ENCODE data around the gene ZFYVE9. TPM values are rescaled to one million over a fixed set of nuclear protein-coding genes. Genes with fewer than 3 reads are reported as not detected.

The ZFYVE9 gene
- total and polyA plus RNA-seq, 2 of the 13 experiments (the other 11 are each of a cell fraction or from before 2014, with no cell fraction given): 9.2 to 19.8 TPM

DNA sequence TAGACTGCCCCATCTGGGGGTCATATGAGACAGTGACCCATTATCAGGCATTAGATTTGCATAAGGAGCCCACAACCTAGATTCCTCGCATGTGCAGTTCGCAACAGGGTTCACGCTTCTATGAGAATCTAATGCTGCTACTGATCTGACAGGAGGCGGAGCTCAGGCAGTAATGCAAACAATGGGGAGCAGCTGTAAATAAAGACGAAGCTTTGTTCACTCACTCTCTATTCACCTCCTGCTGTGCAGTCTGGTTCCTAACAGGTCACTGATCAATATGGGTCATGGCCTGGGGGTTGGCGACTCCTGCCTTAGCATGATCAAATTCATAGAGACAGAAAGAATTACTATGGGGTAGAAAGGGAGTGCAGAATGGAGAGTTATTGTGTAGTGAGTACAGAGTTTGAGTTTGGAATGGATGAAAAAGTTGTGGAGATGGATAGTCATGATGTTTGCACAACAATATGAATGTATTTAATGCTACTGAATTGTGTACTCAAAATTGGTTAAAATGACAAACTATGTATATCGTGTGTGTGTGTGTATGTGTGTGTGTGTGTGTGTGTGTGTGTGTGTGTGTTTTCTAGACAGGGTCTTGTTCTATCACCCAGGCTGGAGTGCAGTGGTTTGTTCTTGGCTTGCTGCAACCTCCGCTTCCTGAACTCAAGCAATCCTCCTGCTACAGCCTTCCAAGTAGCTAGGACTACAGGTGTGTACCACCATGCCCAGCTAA is 43.6 kb upstream of the ZFYVE9 start (continued):
- TF ChIP-seq ZFAT (CRISPR knock-in tag; conservative IDR thresholded peaks at IDR 0.05) (no peak), KLF15 (CRISPR knock-in tag; IDR thresholded peaks at IDR 0.05; ENCODE audit: borderline replicate concordance) (no peak), EZH2 (conservative IDR thresholded peaks at IDR 0.05; ENCODE audit: low read depth, low read length) (no peak), ARHGAP35 (CRISPR knock-in tag; IDR thresholded peaks at IDR 0.05; ENCODE audit: borderline replicate concordance) (no peak), FOXA1 (IDR thresholded peaks at IDR 0.05) (peak; percentile 48; the same call in 1 of the 2 replicates), FOXA1 (CRISPR knock-in tag; IDR thresholded peaks at IDR 0.05) (peak; percentile 93), ZNF484 (CRISPR knock-in tag; IDR thresholded peaks at IDR 0.05; ENCODE audit: borderline replicate concordance, low read depth) (no peak), KLF9 (CRISPR knock-in tag; IDR thresholded peaks at IDR 0.05; ENCODE audit: low read depth) (no peak), PITX1 (CRISPR knock-in tag; IDR thresholded peaks at IDR 0.05) (peak; percentile 64; the same call in 1 of the 2 replicates), NFYC (CRISPR knock-in tag; IDR thresholded peaks at IDR 0.05) (no peak), ZNF296 (CRISPR knock-in tag; conservative IDR thresholded peaks at IDR 0.05) (no peak), KDM3A (CRISPR knock-in tag; IDR thresholded peaks at IDR 0.05; ENCODE audit: low read depth) (no peak), ZNF331 (CRISPR knock-in tag; IDR thresholded peaks at IDR 0.05) (peak; percentile 65; the same call in 1 of the 2 replicates), EEA1 (CRISPR knock-in tag; IDR thresholded peaks at IDR 0.05; ENCODE audit: borderline replicate concordance) (no peak), ZMYM2 (CRISPR knock-in tag; IDR thresholded peaks at IDR 0.05) (no peak), GATAD1 (CRISPR knock-in tag; IDR thresholded peaks at IDR 0.05) (peak; percentile 46)
- TF ChIP-seq, protein P1, sequence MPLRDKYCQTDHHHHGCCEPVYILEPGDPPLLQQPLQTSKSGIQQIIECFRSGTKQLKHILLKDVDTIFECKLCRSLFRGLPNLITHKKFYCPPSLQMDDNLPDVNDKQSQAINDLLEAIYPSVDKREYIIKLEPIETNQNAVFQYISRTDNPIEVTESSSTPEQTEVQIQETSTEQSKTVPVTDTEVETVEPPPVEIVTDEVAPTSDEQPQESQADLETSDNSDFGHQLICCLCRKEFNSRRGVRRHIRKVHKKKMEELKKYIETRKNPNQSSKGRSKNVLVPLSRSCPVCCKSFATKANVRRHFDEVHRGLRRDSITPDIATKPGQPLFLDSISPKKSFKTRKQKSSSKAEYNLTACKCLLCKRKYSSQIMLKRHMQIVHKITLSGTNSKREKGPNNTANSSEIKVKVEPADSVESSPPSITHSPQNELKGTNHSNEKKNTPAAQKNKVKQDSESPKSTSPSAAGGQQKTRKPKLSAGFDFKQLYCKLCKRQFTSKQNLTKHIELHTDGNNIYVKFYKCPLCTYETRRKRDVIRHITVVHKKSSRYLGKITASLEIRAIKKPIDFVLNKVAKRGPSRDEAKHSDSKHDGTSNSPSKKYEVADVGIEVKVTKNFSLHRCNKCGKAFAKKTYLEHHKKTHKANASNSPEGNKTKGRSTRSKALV (CRISPR knock-in tag; IDR thresholded peaks at IDR 0.05): no peak
- TF ChIP-seq, protein P2, sequence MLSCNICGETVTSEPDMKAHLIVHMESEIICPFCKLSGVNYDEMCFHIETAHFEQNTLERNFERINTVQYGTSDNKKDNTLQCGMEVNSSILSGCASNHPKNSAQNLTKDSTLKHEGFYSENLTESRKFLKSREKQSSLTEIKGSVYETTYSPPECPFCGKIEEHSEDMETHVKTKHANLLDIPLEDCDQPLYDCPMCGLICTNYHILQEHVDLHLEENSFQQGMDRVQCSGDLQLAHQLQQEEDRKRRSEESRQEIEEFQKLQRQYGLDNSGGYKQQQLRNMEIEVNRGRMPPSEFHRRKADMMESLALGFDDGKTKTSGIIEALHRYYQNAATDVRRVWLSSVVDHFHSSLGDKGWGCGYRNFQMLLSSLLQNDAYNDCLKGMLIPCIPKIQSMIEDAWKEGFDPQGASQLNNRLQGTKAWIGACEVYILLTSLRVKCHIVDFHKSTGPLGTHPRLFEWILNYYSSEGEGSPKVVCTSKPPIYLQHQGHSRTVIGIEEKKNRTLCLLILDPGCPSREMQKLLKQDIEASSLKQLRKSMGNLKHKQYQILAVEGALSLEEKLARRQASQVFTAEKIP (CRISPR knock-in tag; IDR thresholded peaks at IDR 0.05; ENCODE audit: borderline replicate concordance): no peak
- TF ChIP-seq, protein P3, sequence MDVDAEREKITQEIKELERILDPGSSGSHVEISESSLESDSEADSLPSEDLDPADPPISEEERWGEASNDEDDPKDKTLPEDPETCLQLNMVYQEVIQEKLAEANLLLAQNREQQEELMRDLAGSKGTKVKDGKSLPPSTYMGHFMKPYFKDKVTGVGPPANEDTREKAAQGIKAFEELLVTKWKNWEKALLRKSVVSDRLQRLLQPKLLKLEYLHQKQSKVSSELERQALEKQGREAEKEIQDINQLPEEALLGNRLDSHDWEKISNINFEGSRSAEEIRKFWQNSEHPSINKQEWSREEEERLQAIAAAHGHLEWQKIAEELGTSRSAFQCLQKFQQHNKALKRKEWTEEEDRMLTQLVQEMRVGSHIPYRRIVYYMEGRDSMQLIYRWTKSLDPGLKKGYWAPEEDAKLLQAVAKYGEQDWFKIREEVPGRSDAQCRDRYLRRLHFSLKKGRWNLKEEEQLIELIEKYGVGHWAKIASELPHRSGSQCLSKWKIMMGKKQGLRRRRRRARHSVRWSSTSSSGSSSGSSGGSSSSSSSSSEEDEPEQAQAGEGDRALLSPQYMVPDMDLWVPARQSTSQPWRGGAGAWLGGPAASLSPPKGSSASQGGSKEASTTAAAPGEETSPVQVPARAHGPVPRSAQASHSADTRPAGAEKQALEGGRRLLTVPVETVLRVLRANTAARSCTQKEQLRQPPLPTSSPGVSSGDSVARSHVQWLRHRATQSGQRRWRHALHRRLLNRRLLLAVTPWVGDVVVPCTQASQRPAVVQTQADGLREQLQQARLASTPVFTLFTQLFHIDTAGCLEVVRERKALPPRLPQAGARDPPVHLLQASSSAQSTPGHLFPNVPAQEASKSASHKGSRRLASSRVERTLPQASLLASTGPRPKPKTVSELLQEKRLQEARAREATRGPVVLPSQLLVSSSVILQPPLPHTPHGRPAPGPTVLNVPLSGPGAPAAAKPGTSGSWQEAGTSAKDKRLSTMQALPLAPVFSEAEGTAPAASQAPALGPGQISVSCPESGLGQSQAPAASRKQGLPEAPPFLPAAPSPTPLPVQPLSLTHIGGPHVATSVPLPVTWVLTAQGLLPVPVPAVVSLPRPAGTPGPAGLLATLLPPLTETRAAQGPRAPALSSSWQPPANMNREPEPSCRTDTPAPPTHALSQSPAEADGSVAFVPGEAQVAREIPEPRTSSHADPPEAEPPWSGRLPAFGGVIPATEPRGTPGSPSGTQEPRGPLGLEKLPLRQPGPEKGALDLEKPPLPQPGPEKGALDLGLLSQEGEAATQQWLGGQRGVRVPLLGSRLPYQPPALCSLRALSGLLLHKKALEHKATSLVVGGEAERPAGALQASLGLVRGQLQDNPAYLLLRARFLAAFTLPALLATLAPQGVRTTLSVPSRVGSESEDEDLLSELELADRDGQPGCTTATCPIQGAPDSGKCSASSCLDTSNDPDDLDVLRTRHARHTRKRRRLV (CRISPR knock-in tag; IDR thresholded peaks at IDR 0.05): no peak; the same call in 1 of the 2 replicates
- TF ChIP-seq, protein P4, sequence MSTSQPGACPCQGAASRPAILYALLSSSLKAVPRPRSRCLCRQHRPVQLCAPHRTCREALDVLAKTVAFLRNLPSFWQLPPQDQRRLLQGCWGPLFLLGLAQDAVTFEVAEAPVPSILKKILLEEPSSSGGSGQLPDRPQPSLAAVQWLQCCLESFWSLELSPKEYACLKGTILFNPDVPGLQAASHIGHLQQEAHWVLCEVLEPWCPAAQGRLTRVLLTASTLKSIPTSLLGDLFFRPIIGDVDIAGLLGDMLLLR (CRISPR knock-in tag; IDR thresholded peaks at IDR 0.05): no peak

Measured in HepG2 (cell line).